ENCODE results near the gene THUMPD1. TPM values are rescaled to one million over a fixed set of nuclear protein-coding genes. Genes with fewer than 3 reads are reported as not detected.

THUMPD1 gene
- total RNA-seq, 3 donors from 2014 or later: 30.8 to 52.8 (median 32.4) TPM

DNA sequence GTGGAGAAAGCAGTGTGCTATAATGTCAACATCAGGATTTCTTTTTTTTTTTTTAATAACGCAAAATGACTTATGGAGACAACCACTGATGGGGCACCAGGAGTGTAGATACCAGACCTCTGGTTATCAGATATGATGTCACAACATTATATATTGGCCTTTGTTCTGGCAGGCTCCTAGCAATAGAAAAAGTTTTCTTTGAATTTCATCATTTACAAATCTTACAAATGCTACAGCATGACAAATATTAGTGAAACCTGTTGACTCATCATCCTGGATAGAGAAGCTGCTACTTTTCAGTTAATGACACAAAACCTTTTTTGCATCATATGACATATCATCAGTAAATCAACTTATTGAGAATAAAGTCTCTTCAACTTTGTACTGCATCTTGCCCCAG, 6.1 kb downstream of the THUMPD1 start:
- no peak for ATAC-seq
- Histone ChIP-seq H3K4me3 (no peak overlapping the region), H3K36me3 (ENCODE audit: low read depth) (peaks cover 5% of the 10 kb centered on the region), H3K9me3 (no peaks in the 10 kb centered on the region), H3K4me1 (ENCODE audit: low read depth) (peaks cover 12% of the 10 kb centered on the region)
- DNase-seq: no peak
- intact Hi-C loops (cut with DNase I, micrococcal nuclease): no loop called here
- TF ChIP-seq, protein P1, sequence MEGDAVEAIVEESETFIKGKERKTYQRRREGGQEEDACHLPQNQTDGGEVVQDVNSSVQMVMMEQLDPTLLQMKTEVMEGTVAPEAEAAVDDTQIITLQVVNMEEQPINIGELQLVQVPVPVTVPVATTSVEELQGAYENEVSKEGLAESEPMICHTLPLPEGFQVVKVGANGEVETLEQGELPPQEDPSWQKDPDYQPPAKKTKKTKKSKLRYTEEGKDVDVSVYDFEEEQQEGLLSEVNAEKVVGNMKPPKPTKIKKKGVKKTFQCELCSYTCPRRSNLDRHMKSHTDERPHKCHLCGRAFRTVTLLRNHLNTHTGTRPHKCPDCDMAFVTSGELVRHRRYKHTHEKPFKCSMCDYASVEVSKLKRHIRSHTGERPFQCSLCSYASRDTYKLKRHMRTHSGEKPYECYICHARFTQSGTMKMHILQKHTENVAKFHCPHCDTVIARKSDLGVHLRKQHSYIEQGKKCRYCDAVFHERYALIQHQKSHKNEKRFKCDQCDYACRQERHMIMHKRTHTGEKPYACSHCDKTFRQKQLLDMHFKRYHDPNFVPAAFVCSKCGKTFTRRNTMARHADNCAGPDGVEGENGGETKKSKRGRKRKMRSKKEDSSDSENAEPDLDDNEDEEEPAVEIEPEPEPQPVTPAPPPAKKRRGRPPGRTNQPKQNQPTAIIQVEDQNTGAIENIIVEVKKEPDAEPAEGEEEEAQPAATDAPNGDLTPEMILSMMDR (IDR thresholded peaks at IDR 0.05): no peak

DNA sequence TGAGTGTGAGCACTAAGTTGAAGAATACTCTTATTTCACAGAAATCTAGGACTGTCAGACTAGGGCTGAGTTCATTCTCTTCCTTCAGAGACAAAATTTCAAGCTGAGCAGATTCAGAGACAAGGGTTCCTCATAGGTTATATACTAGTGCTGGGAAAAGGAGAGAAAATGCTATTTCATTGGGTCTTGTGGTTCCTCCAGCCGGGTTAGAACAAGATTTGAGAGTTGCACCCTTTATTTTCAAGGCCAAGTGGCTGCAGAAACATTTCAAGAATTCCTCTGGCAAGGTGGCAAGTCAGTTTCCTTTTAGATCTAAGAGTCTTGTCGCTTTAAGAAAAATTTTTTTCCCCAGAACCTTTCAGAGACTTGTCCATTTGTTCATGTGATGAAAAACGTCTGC, 6.8 kb downstream of the THUMPD1 start:
- intact Hi-C loops (cut with DNase I, micrococcal nuclease): no loop called here
- TF ChIP-seq, protein P1 (IDR thresholded peaks at IDR 0.05): no peak
- DNase-seq: no peak
- H3K4me3 ChIP-seq: no peak overlapping the region
- peaks cover 5% of the 10 kb centered on the region for H3K36me3 ChIP-seq (ENCODE audit: low read depth)
- peaks cover 5% of the 10 kb centered on the region for H3K4me1 ChIP-seq (ENCODE audit: low read depth)
- H3K9me3 ChIP-seq: no peaks in the 10 kb centered on the region
- ATAC-seq: no peak

DNA sequence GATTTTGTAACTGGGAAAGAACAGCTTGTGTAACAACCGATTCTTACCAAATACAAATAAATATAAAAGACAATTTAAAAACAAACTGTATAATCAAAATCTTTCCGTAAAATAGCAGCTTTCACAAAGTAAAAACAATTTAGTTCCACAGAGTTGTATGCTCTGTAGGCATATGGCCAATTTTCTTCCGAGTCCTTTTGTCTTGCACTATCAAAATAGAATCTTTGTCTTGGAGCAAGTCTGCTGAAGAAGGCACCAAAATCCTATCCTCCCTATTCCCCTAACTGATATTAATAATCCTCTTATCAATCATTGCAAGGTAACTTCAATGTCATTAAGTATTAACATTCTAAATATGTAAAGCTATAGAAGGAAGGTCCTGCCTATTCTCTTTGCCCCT, 7.6 kb downstream of the THUMPD1 start:
- H3K4me3 ChIP-seq: no peak overlapping the region
- H3K4me1 ChIP-seq (ENCODE audit: low read depth): no peaks in the 10 kb centered on the region
- intact Hi-C loops (cut with DNase I, micrococcal nuclease): no loop called here
- DNase-seq (no peak), ATAC-seq (no peak)
- H3K36me3 ChIP-seq (ENCODE audit: low read depth): peaks cover 5% of the 10 kb centered on the region
- no peaks in the 10 kb centered on the region for H3K9me3 ChIP-seq
- TF ChIP-seq, protein P1 (IDR thresholded peaks at IDR 0.05): no peak

DNA sequence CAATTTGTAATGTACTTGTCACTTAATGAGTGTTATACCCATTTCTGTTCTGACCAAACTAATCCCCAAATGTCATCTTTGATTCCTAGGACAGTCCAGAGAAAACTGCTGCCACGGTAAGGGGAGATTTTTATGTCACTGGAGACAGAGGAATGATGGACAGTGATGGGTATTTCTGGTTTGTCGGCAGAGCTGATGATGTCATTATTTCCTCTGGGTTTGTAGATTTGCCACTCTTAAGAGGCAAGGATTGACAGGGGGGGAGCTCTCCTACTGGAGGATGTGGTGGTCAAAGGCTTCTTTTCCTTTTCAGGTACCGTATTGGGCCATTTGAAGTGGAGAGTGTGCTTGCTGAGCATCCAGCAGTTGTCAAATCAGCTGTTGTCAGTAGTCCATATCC, 12.5 kb downstream of the THUMPD1 start:
- ATAC-seq: no peak
- Histone ChIP-seq H3K9me3 (no peaks in the 10 kb centered on the region), H3K4me3 (no peak overlapping the region), H3K36me3 (ENCODE audit: low read depth) (no peaks in the 10 kb centered on the region), H3K4me1 (ENCODE audit: low read depth) (no peaks in the 10 kb centered on the region)
- intact Hi-C loops (cut with DNase I, micrococcal nuclease): no loop called here
- TF ChIP-seq, protein P1 (IDR thresholded peaks at IDR 0.05): no peak
- no peak for DNase-seq

DNA sequence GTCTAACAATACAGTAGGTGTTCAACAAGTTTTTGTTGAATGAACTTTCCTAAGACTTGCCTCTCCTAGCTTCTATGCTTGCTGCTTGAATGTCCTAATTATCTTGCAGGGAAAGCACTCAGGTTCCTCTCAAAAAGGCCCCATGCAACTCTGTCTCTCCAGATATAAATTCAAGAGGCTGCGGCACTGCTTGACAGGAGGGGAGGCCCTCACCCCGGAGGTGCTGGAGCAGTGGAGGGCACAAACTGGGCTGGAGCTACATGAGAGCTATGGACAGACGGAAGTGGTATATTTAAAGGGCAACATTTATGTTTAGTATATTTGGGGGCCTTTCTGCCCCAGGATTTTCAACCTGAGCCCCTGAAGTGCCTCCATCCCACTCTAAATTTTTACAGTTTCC, 14.4 kb downstream of the THUMPD1 start:
- Histone ChIP-seq H3K4me1 (ENCODE audit: low read depth) (no peaks in the 10 kb centered on the region), H3K4me3 (no peak overlapping the region), H3K9me3 (no peaks in the 10 kb centered on the region), H3K36me3 (ENCODE audit: low read depth) (no peaks in the 10 kb centered on the region)
- ATAC-seq (no peak), DNase-seq (no peak)
- TF ChIP-seq, protein P1 (IDR thresholded peaks at IDR 0.05): no peak
- intact Hi-C loops (cut with DNase I, micrococcal nuclease): no loop called here

DNA sequence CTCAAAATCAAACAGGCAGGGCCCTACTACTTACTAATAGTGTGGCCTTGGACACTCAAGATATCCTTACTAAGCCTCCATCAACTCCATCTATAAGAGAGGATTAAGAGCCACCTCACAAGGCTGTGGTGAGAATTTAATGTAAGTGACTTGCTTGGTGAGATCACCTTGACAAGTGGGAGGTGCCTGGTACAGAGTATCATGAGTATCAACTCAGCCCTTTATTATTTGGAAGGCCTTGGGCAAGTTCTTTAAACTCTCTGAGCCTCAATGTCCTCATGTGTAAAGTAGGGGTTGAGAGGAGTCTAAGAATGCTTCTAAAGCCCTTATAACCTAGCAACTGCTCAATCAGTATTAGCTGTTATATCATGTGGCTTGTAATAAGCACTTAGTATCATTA, 15.0 kb downstream of the THUMPD1 start:
- no peaks in the 10 kb centered on the region for H3K36me3 ChIP-seq (ENCODE audit: low read depth)
- ATAC-seq (no peak), DNase-seq (no peak)
- intact Hi-C loops (cut with DNase I, micrococcal nuclease): no loop called here
- H3K9me3 ChIP-seq: no peaks in the 10 kb centered on the region
- H3K4me3 ChIP-seq: no peak overlapping the region
- no peaks in the 10 kb centered on the region for H3K4me1 ChIP-seq (ENCODE audit: low read depth)
- TF ChIP-seq, protein P1 (IDR thresholded peaks at IDR 0.05): no peak

Measured in mucosa of descending colon (tissue), 3 donors.